Upper lobe of left lung (tissue), 6 donors: ENCODE data around the gene YTHDF2. TPM values are rescaled to one million over a fixed set of nuclear protein-coding genes. Genes with fewer than 3 reads are reported as not detected.
"Not testable (repeated sequence)": the region's sequence is repeated elsewhere in the genome, so short reads cannot be mapped to it uniquely, and the experiment has no call there.

Source experiments
- ATAC-seq, 2 donors: fragments of 200-7000 bp; cut with Tn5 transposase; one replicate each; pipeline ENCODE4 v1.9.1; 2022; ENCODE audit warnings: mild to moderate bottlenecking in 2 of 2, moderate library complexity in 2 of 2; ENCODE audit not compliant: low FRiP score in 2 of 2
- DNase-seq, 2 donors: peaks; one replicate each; pipeline ENCODE4 v3.0.0-alpha.2; 2019 to 2020
- H3K27ac ChIP-seq, 4 donors: fragments of 200-600 bp; sonication (generic); one replicate each; pipeline ENCODE4 v1.5.1; 2016 to 2019
- H3K27me3 ChIP-seq, 4 donors: fragments of 200-600 bp; sonication (generic); one replicate each; pipeline ENCODE4 v1.5.1; 2017 to 2019
- H3K36me3 ChIP-seq, 4 donors: fragments of 200-600 bp; sonication (generic); one replicate each; pipeline ENCODE4 v1.5.1; 2016 to 2019
- H3K4me1 ChIP-seq, 4 donors: fragments of 200-600 bp; sonication (generic); one replicate each; pipeline ENCODE4 v1.5.1; 2018 to 2019
- H3K4me3 ChIP-seq, 4 donors: fragments of 200-600 bp; sonication (generic); one replicate each; pipeline ENCODE4 v1.5.1; 2017 to 2019; ENCODE audit warnings: mild to moderate bottlenecking in 2 of 4, moderate library complexity in 1 of 4
- H3K9me3 ChIP-seq, 4 donors: fragments of 200-600 bp; sonication (generic); one replicate each; pipeline ENCODE4 v1.5.1; 2018 to 2019
- CTCF ChIP-seq, 6 experiments: fragments of 450-650 bp in 4 of 6; fragments of 200-600 bp in 2 of 6; sonication (generic) in 2 of 6; IDR thresholded peaks; one replicate each; pipeline ENCODE4 v1.5.1; 2016 to 2019; ENCODE audit warnings: antibody characterized with exemption in 6 of 6
- EP300 ChIP-seq, 4 donors: sonication (generic); formaldehyde crosslinking; IDR thresholded peaks; one replicate each; pipeline ENCODE4 v1.5.1; 2017; ENCODE audit warnings: antibody characterized with exemption in 4 of 4, control low read depth in 2 of 4
- POLR2A ChIP-seq, 4 donors: fragments of 450-650 bp; IDR thresholded peaks; one replicate each; pipeline ENCODE4 v1.5.1; 2016 to 2017; ENCODE audit warnings: antibody characterized with exemption in 4 of 4, mild to moderate bottlenecking in 2 of 4
- POLR2AphosphoS5 ChIP-seq, 2 donors: sonication (generic); formaldehyde crosslinking; IDR thresholded peaks; one replicate each; pipeline ENCODE4 v1.5.1; 2017; ENCODE audit warnings: antibody characterized with exemption in 2 of 2
- WGBS, 2 donors: methylation state at CpG; one replicate each; pipeline ENCODE4 v1.1.5; 2017 to 2018; 5-methylcytosine and 5-hydroxymethylcytosine counted together
- total RNA-seq, 6 donors: library from RNA; depleted of rRNA in 4 of 6; stranded (reverse); fragments of >200 nt in 4 of 6; gene quantifications; one replicate each; pipeline versions ENCODE4 v1.1.0 to v1.2.1, GENCODE V29; 2016 to 2021
- donor health status: DM: no; HTN: no; CAD: no; lungs with moderate emphysema.
- donor health status: DM: no; HTN: yes; CAD: no; lungs with severe emphysema.

The YTHDF2 gene
- total RNA-seq, 6 donors from 2014 or later = 40.1 to 72.5 (median 59.0) TPM

- no peaks in the 10 kb centered on the region for H3K36me3 ChIP-seq
- H3K4me1 ChIP-seq = peaks cover 0 to 6% (median 2%) of the 10 kb centered on the region in 4 donors
- WGBS, 2 donors = 92 to 93% methylated on average over 9 of the region's 9 CpGs
- DNase-seq (no peak), ATAC-seq (no peak)
- no peak overlapping the region for H3K27ac ChIP-seq
- no peaks in the 10 kb centered on the region for H3K27me3 ChIP-seq
- H3K9me3 ChIP-seq = no peaks in the 10 kb centered on the region
- TF ChIP-seq EP300 (IDR thresholded peaks at IDR 0.05) (no peak), POLR2A (IDR thresholded peaks at IDR 0.05) (no peak), CTCF (IDR thresholded peaks at IDR 0.05) (no peak), POLR2AphosphoS5 (IDR thresholded peaks at IDR 0.05) (no peak)
- no peak overlapping the region for H3K4me3 ChIP-seq
Measured at GRCh38 chr1:28789412-28789811, 52.7 kb downstream of the YTHDF2 start.

GRCh38 chr1:28789816-28790215 is 53.1 kb downstream of the YTHDF2 start:
- ATAC-seq = no peak
- WGBS, 2 donors = 74 to 88% methylated on average over 6 of the region's 6 CpGs

GRCh38 chr1:28790377-28791035 is 53.8 kb downstream of the YTHDF2 start:
- no peak for TF ChIP-seq EP300 (IDR thresholded peaks at IDR 0.05)
- TF ChIP-seq CTCF (IDR thresholded peaks at IDR 0.05) = no peak
- ATAC-seq (no peak), DNase-seq (no peak)
- WGBS, 2 donors = 73 to 74% methylated on average over 9 to 12 of the region's 12 CpGs
- Histone ChIP-seq H3K36me3 (no peaks in the 10 kb centered on the region), H3K9me3 (no peaks in the 10 kb centered on the region), H3K4me1 (peaks cover 0 to 2% (median under 1%) of the 10 kb centered on the region in 4 donors), H3K4me3 (no peak overlapping the region), H3K27ac (no peak overlapping the region), H3K27me3 (no peaks in the 10 kb centered on the region)

More at GRCh38 chr1:28789816-28790215, 53.1 kb downstream of the YTHDF2 start:
- Histone ChIP-seq H3K27ac (no peak overlapping the region), H3K27me3 (no peaks in the 10 kb centered on the region), H3K4me3 (no peak overlapping the region), H3K4me1 (peaks cover 0 to 6% (median 2%) of the 10 kb centered on the region in 4 donors), H3K9me3 (no peaks in the 10 kb centered on the region), H3K36me3 (no peaks in the 10 kb centered on the region)
- TF ChIP-seq POLR2A (IDR thresholded peaks at IDR 0.05) (no peak), POLR2AphosphoS5 (IDR thresholded peaks at IDR 0.05) (no peak), CTCF (IDR thresholded peaks at IDR 0.05) (no peak), EP300 (IDR thresholded peaks at IDR 0.05) (no peak)
- no peak for DNase-seq

GRCh38 chr1:28791929-28792328 is 55.2 kb downstream of the YTHDF2 start:
- H3K4me1 ChIP-seq, H3K27me3 ChIP-seq, H3K4me3 ChIP-seq, DNase-seq, ATAC-seq, H3K9me3 ChIP-seq, H3K36me3 ChIP-seq, H3K27ac ChIP-seq: not testable (repeated sequence)
- WGBS, 2 donors = 88 to 95% methylated on average over 2 of the region's 2 CpGs

- Histone ChIP-seq H3K4me3 (no peak overlapping the region), H3K36me3 (no peaks in the 10 kb centered on the region), H3K27ac (no peak overlapping the region), H3K9me3 (no peaks in the 10 kb centered on the region), H3K27me3 (no peaks in the 10 kb centered on the region), H3K4me1 (peaks cover 0 to 3% (median 0%) of the 10 kb centered on the region in 4 donors)
- 68 to 76% methylated on average over 1 of the region's 1 CpG for WGBS, 2 donors
- DNase-seq (no peak), ATAC-seq (no peak)
- TF ChIP-seq POLR2AphosphoS5 (IDR thresholded peaks at IDR 0.05) (no peak), CTCF (IDR thresholded peaks at IDR 0.05) (peak in 1 of 6 experiments; percentile 13), POLR2A (IDR thresholded peaks at IDR 0.05) (no peak), EP300 (IDR thresholded peaks at IDR 0.05) (no peak)
Measured at GRCh38 chr1:28792644-28793121, 55.9 kb downstream of the YTHDF2 start.

- DNase-seq, ATAC-seq, H3K4me1 ChIP-seq, H3K36me3 ChIP-seq, H3K9me3 ChIP-seq, H3K27me3 ChIP-seq, H3K4me3 ChIP-seq, H3K27ac ChIP-seq: not testable (repeated sequence)
- 92 to 96% methylated on average over 5 of the region's 5 CpGs for WGBS, 2 donors
Measured at GRCh38 chr1:28794582-28794981, 57.8 kb downstream of the YTHDF2 start.
